GM12878 (cell line): ENCODE results near the gene OTOGL. TPM values are rescaled to one million over a fixed set of nuclear protein-coding genes. Genes with fewer than 3 reads are reported as not detected.

Experiments used
- ATAC-seq: fragments of 200-7000 bp; cut with Tn5 transposase; 3 replicates; pipeline ENCODE4 v1.9.1; 2020; ENCODE audit warnings: mild to moderate bottlenecking, moderate library complexity
- BruUV-seq: library from RNA; stranded (reverse); fragments of 400-500 nt; replicated peaks from 2 replicates; lab custom pipeline; 2021; lab: Mats Ljungman, UMichigan
- CTCF ChIA-PET: fragments of 300-600 bp; sonication (Branson Sonifier 250); formaldehyde crosslinking; extraction: SDS; loops from one replicate; lab custom pipeline; 2021; ENCODE audit warnings: inconsistent platforms; lab: Yijun Ruan, JAX
- POLR2A ChIA-PET: fragments of 350-600 bp; formaldehyde crosslinking; extraction: SDS; loops from one replicate; lab custom pipeline; 2021; ENCODE audit warnings: inconsistent platforms; lab: Charles Lee
- RAD21 ChIA-PET: fragments of 300-600 bp; sonication (Branson Sonifier 250); formaldehyde crosslinking; loops from one replicate; lab custom pipeline; 2023; ENCODE audit warnings: antibody characterized with exemption; ENCODE audit not compliant: unreplicated experiment; lab: Charles Lee
- SMC1A ChIA-PET: fragments of 300-600 bp; sonication (Branson Sonifier 250); formaldehyde crosslinking; loops from one replicate; lab custom pipeline; 2023; ENCODE audit not compliant: unreplicated experiment, uncharacterized antibody; lab: Charles Lee
- DNase-seq: peaks from one replicate; pipeline ENCODE4 v3.0.0-alpha.2; 2011; ENCODE audit warnings: low read depth, low spot score
- FAIRE-seq: peaks from 3 replicates; lab custom pipeline; 2011; peaks lifted over from hg19 to GRCh38; lab: Jason Lieb, UNC
- H2AFZ ChIP-seq: 2 replicates; pipeline ENCODE4 v1.6.0; 2011; ENCODE audit warnings: low read depth, low read length, control low read depth; ENCODE audit not compliant: control insufficient read depth
- H3K27ac ChIP-seq: 2 replicates; pipeline ENCODE4 v1.5.1; 2011; ENCODE audit warnings: control low read depth; ENCODE audit not compliant: control insufficient read depth, insufficient read depth
- H3K27me3 ChIP-seq, 2 experiments: replicated peaks in 1 of 2; 2 replicates each; pipeline versions ENCODE4 v1.6.0 to v1.6.1; 2011; ENCODE audit warnings: low read length in 1 of 2; ENCODE audit not compliant: control insufficient read depth in 2 of 2, insufficient read depth in 2 of 2
- H3K36me3 ChIP-seq, 2 experiments: 2 replicates each; pipeline ENCODE4 v1.5.1; 2011; ENCODE audit warnings: low read length in 1 of 2; ENCODE audit not compliant: control insufficient read depth in 2 of 2, insufficient read depth in 2 of 2
- H3K4me1 ChIP-seq: 2 replicates; pipeline ENCODE4 v1.6.1; 2011; ENCODE audit warnings: mild to moderate bottlenecking, low read length, moderate library complexity, mixed read lengths; ENCODE audit not compliant: control insufficient read depth, insufficient read depth
- H3K4me2 ChIP-seq: 2 replicates; pipeline ENCODE4 v1.6.0; 2011; ENCODE audit warnings: control low read depth; ENCODE audit not compliant: control insufficient read depth, insufficient read depth
- H3K4me3 ChIP-seq: fragments of 200-600 bp; sonication (generic); 2 replicates; pipeline ENCODE4 v1.5.1; 2016
- H3K79me2 ChIP-seq: 2 replicates; pipeline ENCODE4 v1.6.0; 2011; ENCODE audit warnings: low read length; ENCODE audit not compliant: control insufficient read depth, insufficient read depth
- H3K9ac ChIP-seq: 2 replicates; pipeline ENCODE4 v1.8.0; 2011; ENCODE audit warnings: low read length, control low read depth, mixed read lengths; ENCODE audit not compliant: control insufficient read depth, insufficient read depth
- H3K9me3 ChIP-seq: replicated peaks from 3 replicates; pipeline ENCODE4 v1.5.1; 2011; ENCODE audit warnings: mild to moderate bottlenecking, low read length; ENCODE audit not compliant: control insufficient read depth, insufficient read depth
- H4K20me1 ChIP-seq: 2 replicates; pipeline ENCODE4 v1.6.0; 2011; ENCODE audit not compliant: control insufficient read depth, insufficient read depth
- ATF3 ChIP-seq: IDR thresholded peaks from 2 replicates; pipeline ENCODE4 v1.6.1; 2011; ENCODE audit warnings: low read depth, mild to moderate bottlenecking, low read length, moderate library complexity, borderline replicate concordance; ENCODE audit errors: extremely low read depth
- E2F8 ChIP-seq: fragments of 450-650 bp; IDR thresholded peaks from 2 replicates; pipeline ENCODE4 v1.6.1; 2018; ENCODE audit warnings: mild to moderate bottlenecking, low read depth, moderate library complexity; ENCODE audit not compliant: partially characterized antibody
- IRF3 ChIP-seq: fragments of 450-650 bp; IDR thresholded peaks from 2 replicates; pipeline ENCODE4 v1.6.1; 2014; ENCODE audit warnings: mild to moderate bottlenecking
- NR2C1 ChIP-seq: fragments of 450-650 bp; IDR thresholded peaks from 2 replicates; pipeline ENCODE4 v1.6.1; 2017; ENCODE audit warnings: antibody characterized with exemption, mild to moderate bottlenecking, moderate library complexity
- PBX3 ChIP-seq: IDR thresholded peaks from 2 replicates; pipeline ENCODE4 v1.6.1; 2011; ENCODE audit warnings: mild to moderate bottlenecking, low read depth, low read length, moderate library complexity; ENCODE audit not compliant: insufficient replicate concordance
- RELA ChIP-seq: fragments of 450-650 bp; IDR thresholded peaks from 2 replicates; pipeline ENCODE4 v1.8.0; 2014; ENCODE audit warnings: borderline replicate concordance; ENCODE audit not compliant: partially characterized antibody
- RELB ChIP-seq: fragments of 450-650 bp; IDR thresholded peaks from 2 replicates; pipeline ENCODE4 v1.6.1; 2017; ENCODE audit warnings: low read depth, mild to moderate bottlenecking, moderate library complexity
- SMC3 ChIP-seq: IDR thresholded peaks from 2 replicates; pipeline ENCODE4 v1.6.1; 2011; ENCODE audit warnings: low read length, improper control_type of control experiment, borderline replicate concordance
- SREBF1 ChIP-seq: IDR thresholded peaks from 2 replicates; pipeline ENCODE4 v1.6.1; 2012; ENCODE audit warnings: mild to moderate bottlenecking, low read length
- TCF3 ChIP-seq: IDR thresholded peaks from 2 replicates; pipeline ENCODE4 v1.6.1; 2012; ENCODE audit warnings: low read depth, mild to moderate bottlenecking, low read length, borderline replicate concordance; ENCODE audit not compliant: insufficient read depth
- ZBTB33 ChIP-seq: fragments of 450-650 bp; IDR thresholded peaks from 2 replicates; pipeline ENCODE4 v1.6.1; 2017; ENCODE audit warnings: mild to moderate bottlenecking
- WGBS: methylation state at CpG from one replicate; pipeline ENCODE4 v1.1.6; 2016; ENCODE audit warnings: low lambda C conversion rate; ENCODE audit not compliant: insufficient replicate concordance, insufficient coverage; ENCODE audit errors: missing lambda C conversion rate; 5-methylcytosine and 5-hydroxymethylcytosine counted together
- in situ Hi-C: fragments of 300-500 bp; cut with MboI; formaldehyde crosslinking; loops from 9 replicates; pipeline ENCODE4 v1.14.3; 2018; ENCODE audit warnings: mixed read lengths
- intact Hi-C: fragments of 100-400 bp; cut with micrococcal nuclease; formaldehyde crosslinking; loops from one replicate; pipeline ENCODE4 v1.14.2; 2022; ENCODE audit not compliant: unreplicated experiment
- polyA plus RNA-seq, 11 experiments: library from polyadenylated mRNA; depleted of rRNA in 4 of 11; unstranded in 6 of 11; stranded (reverse) in 5 of 11; fragments of >200 nt; fragmentation: Nextera tagmentation in 4 of 11; fragmentation: Illumina TruSeq in 1 of 11; extraction: Ambion mirVana in 4 of 11; extraction: Trizol in 1 of 11; gene quantifications; 1 replicate in 1 of 11; 2 replicates in 10 of 11; pipeline versions ENCODE4 v1.2.1 to v1.2.3, GENCODE V29; 2011 to 2016; ENCODE audit warnings: inconsistent platforms in 2 of 11, missing spikeins in 2 of 11, low read depth in 1 of 11
- total RNA-seq, 4 experiments: library from RNA; depleted of rRNA in 3 of 4; stranded (reverse); fragments of >200 nt in 3 of 4; fragmentation: Illumina TruSeq in 1 of 4; extraction: Trizol in 1 of 4; gene quantifications; 2 replicates each; pipeline versions ENCODE4 v1.2.1 to v1.2.3, GENCODE V29; 2013 to 2021

OTOGL gene
- total and polyA plus RNA-seq, 10 of the 15 experiments (the other 5 are each of a cell fraction or from before 2014, with no cell fraction given) = 0.04 to 3.7 (median 0.27) TPM

GRCh38 chr12:80161612-80162011 is 62.3 kb downstream of the OTOGL start (continued):
- TF ChIP-seq PBX3 = no peak
- no peak for TF ChIP-seq SMC3
- TF ChIP-seq RELA = no peak
- no peak for TF ChIP-seq ATF3
- no peak for TF ChIP-seq TCF3

GRCh38 chr12:80162177-80162576 is 62.8 kb downstream of the OTOGL start:
- intact Hi-C loops = no loop called here
- Histone ChIP-seq H3K4me1 (no peaks in the 10 kb centered on the region), H3K9me3 (no peaks in the 10 kb centered on the region), H3K4me3 (no peak overlapping the region), H3K79me2 (no peaks in the 10 kb centered on the region), H3K36me3 (no peaks in the 10 kb centered on the region), H2AFZ (no peak overlapping the region), H3K9ac (no peak overlapping the region), H3K27me3 (no peaks in the 10 kb centered on the region), H3K27ac (no peak overlapping the region), H4K20me1 (no peaks in the 10 kb centered on the region), H3K4me2 (no peak overlapping the region)
- 0% methylated on average over 2 of the region's 2 CpGs for WGBS
- FAIRE-seq (no peak), DNase-seq (no peak), ATAC-seq (no peak)
- CTCF ChIA-PET = interaction anchor here (1.2 kb wide), 1 partner anchor 20 kb away, joined by 3 read pairs; no protein-coding TSS in a partner anchor
- no TSS peak for BruUV-seq
- POLR2A ChIA-PET = no interaction called here
- RAD21 ChIA-PET = no interaction called here
- in situ Hi-C loops = no loop called here
- SMC1A ChIA-PET = interaction anchor here (0.8 kb wide), 1 partner anchor 10 kb away, joined by 3 read pairs; no protein-coding TSS in a partner anchor
- TF ChIP-seq NR2C1 (no peak), ZBTB33 (no peak), IRF3 (no peak), RELB (no peak), SREBF1 (no peak), E2F8 (no peak)
